Ishikawa (cell line): ENCODE measurements around the gene RFC5.

Experiments used
- CEBPB ChIP-seq: IDR thresholded peaks from 2 replicates; pipeline ENCODE4 v1.6.1; 2012
- CREB1 ChIP-seq: IDR thresholded peaks from 2 replicates; pipeline ENCODE4 v1.6.1; 2012; ENCODE audit warnings: low read depth
- EGR1 ChIP-seq: IDR thresholded peaks from 2 replicates; pipeline ENCODE4 v1.6.1; 2012
- EP300 ChIP-seq: IDR thresholded peaks from 2 replicates; pipeline ENCODE4 v1.6.1; 2012; ENCODE audit warnings: borderline replicate concordance
- NFIC ChIP-seq: IDR thresholded peaks from 2 replicates; pipeline ENCODE4 v1.6.1; 2012
- RAD21 ChIP-seq: IDR thresholded peaks from 2 replicates; pipeline ENCODE4 v1.6.1; 2012; ENCODE audit warnings: low read depth
- TAF1 ChIP-seq: IDR thresholded peaks from 2 replicates; pipeline ENCODE4 v1.6.1; 2012; ENCODE audit warnings: low read depth, mild to moderate bottlenecking
- TCF12 ChIP-seq: IDR thresholded peaks from 2 replicates; pipeline ENCODE4 v1.6.1; 2012; ENCODE audit warnings: low read depth
- TEAD4 ChIP-seq: IDR thresholded peaks from 2 replicates; pipeline ENCODE4 v1.6.1; 2012
- YY1 ChIP-seq: IDR thresholded peaks from 2 replicates; pipeline ENCODE4 v1.6.1; 2012; ENCODE audit warnings: low read depth
- ZBTB7A ChIP-seq: IDR thresholded peaks from 2 replicates; pipeline ENCODE4 v1.6.1; 2012; ENCODE audit warnings: low read depth
- TF ChIP-seq, protein P1 (sequence below): IDR thresholded peaks from 2 replicates; pipeline ENCODE4 v1.6.1; 2012; ENCODE audit warnings: low read depth, mild to moderate bottlenecking
- TF ChIP-seq, protein P2 (sequence below): IDR thresholded peaks from 2 replicates; pipeline ENCODE4 v1.6.1; 2012

GRCh38 chr12:118011377-118011776 lies 5.1 kb upstream of the RFC5 start:
- no peak for TF ChIP-seq CEBPB
- no peak for TF ChIP-seq EP300
- TF ChIP-seq, protein P1, sequence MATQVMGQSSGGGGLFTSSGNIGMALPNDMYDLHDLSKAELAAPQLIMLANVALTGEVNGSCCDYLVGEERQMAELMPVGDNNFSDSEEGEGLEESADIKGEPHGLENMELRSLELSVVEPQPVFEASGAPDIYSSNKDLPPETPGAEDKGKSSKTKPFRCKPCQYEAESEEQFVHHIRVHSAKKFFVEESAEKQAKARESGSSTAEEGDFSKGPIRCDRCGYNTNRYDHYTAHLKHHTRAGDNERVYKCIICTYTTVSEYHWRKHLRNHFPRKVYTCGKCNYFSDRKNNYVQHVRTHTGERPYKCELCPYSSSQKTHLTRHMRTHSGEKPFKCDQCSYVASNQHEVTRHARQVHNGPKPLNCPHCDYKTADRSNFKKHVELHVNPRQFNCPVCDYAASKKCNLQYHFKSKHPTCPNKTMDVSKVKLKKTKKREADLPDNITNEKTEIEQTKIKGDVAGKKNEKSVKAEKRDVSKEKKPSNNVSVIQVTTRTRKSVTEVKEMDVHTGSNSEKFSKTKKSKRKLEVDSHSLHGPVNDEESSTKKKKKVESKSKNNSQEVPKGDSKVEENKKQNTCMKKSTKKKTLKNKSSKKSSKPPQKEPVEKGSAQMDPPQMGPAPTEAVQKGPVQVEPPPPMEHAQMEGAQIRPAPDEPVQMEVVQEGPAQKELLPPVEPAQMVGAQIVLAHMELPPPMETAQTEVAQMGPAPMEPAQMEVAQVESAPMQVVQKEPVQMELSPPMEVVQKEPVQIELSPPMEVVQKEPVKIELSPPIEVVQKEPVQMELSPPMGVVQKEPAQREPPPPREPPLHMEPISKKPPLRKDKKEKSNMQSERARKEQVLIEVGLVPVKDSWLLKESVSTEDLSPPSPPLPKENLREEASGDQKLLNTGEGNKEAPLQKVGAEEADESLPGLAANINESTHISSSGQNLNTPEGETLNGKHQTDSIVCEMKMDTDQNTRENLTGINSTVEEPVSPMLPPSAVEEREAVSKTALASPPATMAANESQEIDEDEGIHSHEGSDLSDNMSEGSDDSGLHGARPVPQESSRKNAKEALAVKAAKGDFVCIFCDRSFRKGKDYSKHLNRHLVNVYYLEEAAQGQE: no peak
- no peak for TF ChIP-seq TCF12
- TF ChIP-seq, protein P2, sequence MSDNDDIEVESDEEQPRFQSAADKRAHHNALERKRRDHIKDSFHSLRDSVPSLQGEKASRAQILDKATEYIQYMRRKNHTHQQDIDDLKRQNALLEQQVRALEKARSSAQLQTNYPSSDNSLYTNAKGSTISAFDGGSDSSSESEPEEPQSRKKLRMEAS: no peak
- no peak for TF ChIP-seq ZBTB7A
- no peak for TF ChIP-seq CREB1
- TF ChIP-seq TEAD4: no peak
- no peak for TF ChIP-seq EGR1
- no peak for TF ChIP-seq YY1
- no peak for TF ChIP-seq NFIC
- TF ChIP-seq RAD21: no peak
- no peak for TF ChIP-seq TAF1
